PFSK-1 (cell line): ENCODE data around the gene MRPL45. TPM values are rescaled to one million over a fixed set of nuclear protein-coding genes. Genes with fewer than 3 reads are reported as not detected.
A peak's percentile ranks its signal among the peaks of the same experiment; 100 is the strongest.

Experiments used
- FOXP2 ChIP-seq: optimal IDR thresholded peaks from 2 replicates; pipeline ENCODE3; 2011; ENCODE audit warnings: borderline replicate concordance, control low read depth, inconsistent platforms; ENCODE audit not compliant: insufficient read depth; ENCODE audit errors: extremely low read length, extremely low read depth
- POLR2AphosphoS5 ChIP-seq: IDR thresholded peaks from 2 replicates; pipeline ENCODE4 v1.6.1; 2012; ENCODE audit warnings: low read depth, mild to moderate bottlenecking, control low read depth, low read length, moderate library complexity
- SIN3A ChIP-seq: IDR thresholded peaks from 2 replicates; pipeline ENCODE4 v1.6.1; 2012; ENCODE audit warnings: mild to moderate bottlenecking, low read length, moderate library complexity, borderline replicate concordance; ENCODE audit not compliant: insufficient read depth
- TAF1 ChIP-seq: IDR thresholded peaks from 2 replicates; pipeline ENCODE4 v1.6.1; 2012; ENCODE audit warnings: low read length, control low read depth, borderline replicate concordance; ENCODE audit not compliant: insufficient read depth
- polyA plus RNA-seq: library from polyadenylated mRNA; unstranded; fragments of >200 nt; gene quantifications from one replicate; pipeline ENCODE4 v1.2.1, GENCODE V29; 2012; ENCODE audit warnings: low read depth, missing spikeins; ENCODE audit not compliant: insufficient read length
- TF ChIP-seq, protein P1 (sequence below), 2 experiments: IDR thresholded peaks; 2 replicates each; pipeline versions ENCODE4 v1.6.1 to v1.8.0; 2011 to 2012; ENCODE audit warnings: low read depth in 2 of 2, low read length in 2 of 2, control low read depth in 1 of 2, inconsistent platforms in 1 of 2, mild to moderate bottlenecking in 1 of 2, moderate library complexity in 1 of 2; ENCODE audit not compliant: insufficient read depth in 1 of 2

MRPL45 gene
- 46.6 TPM for polyA plus RNA-seq

DNA sequence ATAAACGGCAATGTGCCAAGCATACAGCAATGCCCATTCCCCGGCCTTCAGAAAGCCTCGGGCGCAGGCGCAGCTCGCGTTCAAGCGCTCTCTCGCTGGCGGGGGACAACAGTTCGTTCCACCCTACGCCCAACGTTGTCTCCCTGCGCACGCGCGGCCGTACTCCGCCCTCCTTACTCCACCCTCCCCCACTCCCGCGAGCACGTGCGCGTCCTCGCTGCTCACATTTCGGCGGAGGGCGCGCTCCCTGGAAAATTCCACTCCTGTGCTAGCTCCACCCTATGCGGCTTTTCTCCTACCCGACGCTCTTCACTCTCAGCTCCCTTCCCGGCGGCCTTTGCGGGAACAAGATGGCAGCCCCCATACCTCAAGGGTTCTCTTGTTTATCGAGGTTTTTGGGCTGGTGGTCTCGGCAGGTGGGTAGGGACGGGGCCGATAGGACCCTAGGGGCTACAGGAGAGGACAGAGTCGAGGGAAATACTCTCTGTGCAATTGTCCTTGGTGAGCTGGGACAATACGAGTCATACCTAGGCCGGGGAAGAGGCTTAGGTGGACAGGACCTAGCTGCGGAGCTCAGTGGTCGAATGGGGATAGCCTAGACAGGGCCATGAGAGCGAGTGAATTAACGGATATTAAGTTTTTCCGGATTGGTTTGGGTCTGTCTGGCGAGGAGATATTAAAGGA is at the start of gene MRPL45:
Gene MRPL45, plus strand, starts transcription at position 335 of the 684 bp plus-strand sequence. Its CDS starts 16 bp downstream, at position 351.
- TF ChIP-seq SIN3A (0 out of 2 replicates have a peak, but pooled peaks have one; percentile 24), POLR2AphosphoS5 (peak; percentile 56; the same call in 1 of the 2 replicates), TAF1 (peak; percentile 63; the same call in 1 of the 2 replicates)

DNA sequence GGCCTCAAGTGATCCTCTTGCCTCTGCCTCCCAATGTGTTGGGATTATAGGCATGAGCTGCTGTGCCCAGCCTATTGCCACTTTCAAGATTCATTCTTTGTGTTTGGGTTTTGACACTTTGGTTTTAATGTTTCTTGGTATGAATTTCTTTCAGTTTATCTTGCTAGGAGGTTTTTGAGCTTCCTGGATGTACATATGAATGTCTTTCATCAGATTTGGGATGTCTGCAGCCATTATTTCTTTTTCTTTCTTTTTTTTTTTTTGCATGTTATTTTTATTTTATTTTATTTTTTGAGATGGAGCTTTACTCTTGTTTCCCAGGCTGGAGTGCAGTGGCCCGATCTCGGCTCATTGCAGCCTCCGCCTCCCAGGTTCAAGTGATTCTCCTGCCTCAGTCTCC is 18.5 kb downstream of the MRPL45 start:
- TF ChIP-seq, protein P1, sequence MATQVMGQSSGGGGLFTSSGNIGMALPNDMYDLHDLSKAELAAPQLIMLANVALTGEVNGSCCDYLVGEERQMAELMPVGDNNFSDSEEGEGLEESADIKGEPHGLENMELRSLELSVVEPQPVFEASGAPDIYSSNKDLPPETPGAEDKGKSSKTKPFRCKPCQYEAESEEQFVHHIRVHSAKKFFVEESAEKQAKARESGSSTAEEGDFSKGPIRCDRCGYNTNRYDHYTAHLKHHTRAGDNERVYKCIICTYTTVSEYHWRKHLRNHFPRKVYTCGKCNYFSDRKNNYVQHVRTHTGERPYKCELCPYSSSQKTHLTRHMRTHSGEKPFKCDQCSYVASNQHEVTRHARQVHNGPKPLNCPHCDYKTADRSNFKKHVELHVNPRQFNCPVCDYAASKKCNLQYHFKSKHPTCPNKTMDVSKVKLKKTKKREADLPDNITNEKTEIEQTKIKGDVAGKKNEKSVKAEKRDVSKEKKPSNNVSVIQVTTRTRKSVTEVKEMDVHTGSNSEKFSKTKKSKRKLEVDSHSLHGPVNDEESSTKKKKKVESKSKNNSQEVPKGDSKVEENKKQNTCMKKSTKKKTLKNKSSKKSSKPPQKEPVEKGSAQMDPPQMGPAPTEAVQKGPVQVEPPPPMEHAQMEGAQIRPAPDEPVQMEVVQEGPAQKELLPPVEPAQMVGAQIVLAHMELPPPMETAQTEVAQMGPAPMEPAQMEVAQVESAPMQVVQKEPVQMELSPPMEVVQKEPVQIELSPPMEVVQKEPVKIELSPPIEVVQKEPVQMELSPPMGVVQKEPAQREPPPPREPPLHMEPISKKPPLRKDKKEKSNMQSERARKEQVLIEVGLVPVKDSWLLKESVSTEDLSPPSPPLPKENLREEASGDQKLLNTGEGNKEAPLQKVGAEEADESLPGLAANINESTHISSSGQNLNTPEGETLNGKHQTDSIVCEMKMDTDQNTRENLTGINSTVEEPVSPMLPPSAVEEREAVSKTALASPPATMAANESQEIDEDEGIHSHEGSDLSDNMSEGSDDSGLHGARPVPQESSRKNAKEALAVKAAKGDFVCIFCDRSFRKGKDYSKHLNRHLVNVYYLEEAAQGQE (IDR thresholded peaks at IDR 0.05; ENCODE audit: insufficient read depth in 1 of 2, low read depth in 2 of 2, low read length in 2 of 2), result no peak

DNA sequence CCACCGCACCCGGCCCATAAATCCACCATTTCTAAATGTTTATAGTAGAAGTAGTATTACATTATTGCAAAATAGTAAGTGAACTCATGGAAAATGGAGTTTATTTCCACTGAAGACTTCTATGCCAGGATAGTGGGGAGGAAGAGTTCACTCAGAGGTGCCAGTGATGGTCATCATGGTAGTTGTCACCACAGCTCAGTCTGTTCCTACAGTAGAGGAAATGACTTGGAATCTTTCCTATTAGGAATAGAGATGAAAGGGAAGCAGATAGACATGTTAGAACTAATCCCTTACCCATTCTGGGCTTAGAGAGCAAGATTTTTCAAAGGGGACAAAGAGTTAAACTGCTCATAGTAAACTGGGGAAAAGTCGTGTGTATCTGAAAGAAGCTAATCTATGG is 20.1 kb downstream of the MRPL45 start:
- no peak for TF ChIP-seq FOXP2
- no peak for TF ChIP-seq SIN3A
- TF ChIP-seq TAF1, result no peak
- TF ChIP-seq, protein P1 (IDR thresholded peaks at IDR 0.05; ENCODE audit: insufficient read depth in 1 of 2, low read depth in 2 of 2, low read length in 2 of 2), result no peak
- TF ChIP-seq POLR2AphosphoS5, result no peak

DNA sequence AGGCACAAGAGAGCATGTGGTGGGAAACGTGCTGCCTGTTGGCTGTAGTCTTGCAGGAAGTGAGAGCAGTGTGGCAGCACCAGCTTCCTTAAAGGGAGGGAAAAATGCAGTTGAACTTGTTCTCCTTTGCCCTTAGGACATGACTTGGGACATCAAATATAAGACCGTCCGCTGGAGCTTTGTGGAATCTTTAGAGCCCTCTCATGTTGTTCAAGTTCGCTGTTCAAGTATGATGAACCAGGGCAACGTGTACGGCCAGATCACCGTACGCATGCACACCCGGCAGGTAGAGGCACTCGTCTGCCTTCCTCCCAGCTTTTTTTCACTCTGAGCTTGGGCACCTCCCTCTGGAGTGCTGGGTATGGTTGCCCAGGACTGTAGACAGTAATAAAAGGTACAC is 23.5 kb downstream of the MRPL45 start:
- TF ChIP-seq, protein P1 (IDR thresholded peaks at IDR 0.05; ENCODE audit: insufficient read depth in 1 of 2, low read depth in 2 of 2, low read length in 2 of 2), result no peak
- no peak for TF ChIP-seq POLR2AphosphoS5
- TF ChIP-seq TAF1, result no peak
- no peak for TF ChIP-seq FOXP2
- no peak for TF ChIP-seq SIN3A

DNA sequence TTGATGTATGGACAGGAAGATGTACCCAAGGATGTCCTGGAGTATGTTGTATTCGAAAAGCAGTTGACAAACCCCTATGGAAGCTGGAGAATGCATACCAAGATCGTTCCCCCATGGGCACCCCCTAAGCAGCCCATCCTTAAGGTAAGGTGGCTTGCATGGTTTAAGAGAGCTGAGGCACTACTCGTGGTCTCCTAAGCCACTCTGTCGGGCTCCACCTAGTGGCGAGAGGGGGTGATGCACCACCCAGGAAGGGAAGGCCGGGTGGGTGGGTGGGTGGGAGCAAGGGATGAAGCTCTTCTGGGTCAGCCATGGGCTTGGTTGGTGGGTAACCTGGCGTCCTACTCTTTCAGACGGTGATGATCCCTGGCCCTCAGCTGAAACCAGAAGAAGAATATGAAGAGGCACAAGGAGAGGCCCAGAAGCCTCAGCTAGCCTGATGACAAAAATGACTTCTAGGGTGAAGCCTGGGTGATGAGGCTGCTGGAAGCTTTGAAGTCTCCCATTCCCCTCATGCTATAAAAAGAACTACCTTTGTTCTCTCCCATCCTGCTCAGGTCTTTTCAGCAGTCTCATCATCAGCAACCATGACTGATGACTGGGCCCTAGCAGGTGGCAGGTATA is 25.3 kb downstream of the MRPL45 start:
- TF ChIP-seq POLR2AphosphoS5 (no peak), FOXP2 (no peak), SIN3A (no peak), TAF1 (no peak)
- TF ChIP-seq, protein P1 (IDR thresholded peaks at IDR 0.05; ENCODE audit: insufficient read depth in 1 of 2, low read depth in 2 of 2, low read length in 2 of 2), result no peak
